Ammon's horn (tissue), 1 donor: Measurements from ENCODE around the gene CFAP68.
"Not testable (repeated sequence)": the region's sequence is repeated elsewhere in the genome, so short reads cannot be mapped to it uniquely, and the experiment has no call there.

Experiments
- DNase-seq: peaks from one replicate; pipeline ENCODE4 v3.0.0-alpha.2; 2016; ENCODE audit warnings: low spot score

CFAP68 gene

GRCh38 chr11:111918390-111919256 is 39.3 kb downstream of the CFAP68 start, which contains the start of gene C11orf52:
TSS of gene C11orf52 (plus strand) at chr11:111918913. CDS start at chr11:111918973, 60 bp downstream.
- no peak for DNase-seq

- no peak for DNase-seq
Measured at GRCh38 chr11:111920908-111921307, 41.6 kb downstream of the CFAP68 start.

- DNase-seq: no peak
Measured at GRCh38 chr11:111921541-111922230, 42.3 kb downstream of the CFAP68 start.

DNA sequence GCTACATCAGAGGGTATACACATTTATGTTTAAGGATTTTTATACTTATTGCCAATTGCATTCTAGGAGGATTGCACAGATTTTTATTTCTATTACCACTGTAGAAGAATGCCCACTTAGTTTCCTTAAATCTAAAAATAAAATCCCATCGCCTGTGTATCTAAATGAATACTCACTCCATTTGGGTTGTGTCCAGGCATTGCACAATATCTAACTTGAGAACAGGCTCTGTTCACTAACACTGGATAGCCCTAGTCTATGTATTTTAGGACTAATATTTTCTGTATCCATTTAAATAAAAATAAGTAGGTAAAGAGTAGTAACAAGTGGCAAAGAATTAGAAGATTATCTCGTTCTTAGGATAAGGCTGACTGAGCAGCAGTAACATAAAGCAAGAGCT is 43.5 kb downstream of the CFAP68 start:
- no peak for DNase-seq

DNA sequence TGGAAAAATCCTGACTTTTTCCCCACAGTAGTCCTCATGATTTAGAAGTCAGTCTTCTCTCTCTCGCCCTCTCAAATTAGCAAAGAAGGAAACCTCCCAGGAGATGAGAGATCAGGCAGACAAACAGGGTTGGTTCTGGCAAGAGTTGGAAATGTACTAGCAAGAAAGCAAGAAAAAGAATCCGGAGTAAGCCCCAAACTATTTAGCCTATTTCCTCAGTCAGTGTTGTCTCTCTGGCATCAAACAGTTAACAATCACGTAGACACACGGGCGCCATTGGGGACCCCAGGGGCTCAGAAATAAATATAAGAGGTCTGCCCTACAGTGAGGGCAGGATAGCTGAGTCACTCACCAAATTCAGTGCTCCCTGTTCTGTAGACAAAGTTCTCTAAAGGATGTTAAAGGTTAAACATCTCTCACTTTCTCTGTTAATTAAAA is 44.0 kb downstream of the CFAP68 start:
- no peak for DNase-seq

DNA sequence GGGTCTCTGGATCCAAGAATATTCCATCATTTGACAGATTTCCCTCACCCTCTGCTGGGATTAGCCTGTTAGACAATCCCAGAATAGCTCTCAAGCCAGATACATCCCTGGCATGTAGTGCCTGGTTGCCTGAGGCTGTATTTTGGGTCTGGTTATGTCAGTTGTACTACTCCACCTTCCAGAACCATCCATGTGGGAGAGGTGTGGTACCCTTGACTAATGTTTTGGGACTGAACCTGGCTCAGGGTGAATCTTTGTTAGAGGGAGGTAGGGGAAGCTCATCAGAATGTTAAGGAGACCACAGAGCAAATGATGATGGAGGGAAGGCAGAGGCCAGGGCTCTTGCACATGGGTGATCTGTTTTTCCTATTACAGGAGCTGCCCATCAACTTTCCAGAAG is 44.6 kb downstream of the CFAP68 start:
- DNase-seq: no peak

- DNase-seq: no peak
Measured at GRCh38 chr11:111925953-111926352, 46.6 kb downstream of the CFAP68 start.

DNA sequence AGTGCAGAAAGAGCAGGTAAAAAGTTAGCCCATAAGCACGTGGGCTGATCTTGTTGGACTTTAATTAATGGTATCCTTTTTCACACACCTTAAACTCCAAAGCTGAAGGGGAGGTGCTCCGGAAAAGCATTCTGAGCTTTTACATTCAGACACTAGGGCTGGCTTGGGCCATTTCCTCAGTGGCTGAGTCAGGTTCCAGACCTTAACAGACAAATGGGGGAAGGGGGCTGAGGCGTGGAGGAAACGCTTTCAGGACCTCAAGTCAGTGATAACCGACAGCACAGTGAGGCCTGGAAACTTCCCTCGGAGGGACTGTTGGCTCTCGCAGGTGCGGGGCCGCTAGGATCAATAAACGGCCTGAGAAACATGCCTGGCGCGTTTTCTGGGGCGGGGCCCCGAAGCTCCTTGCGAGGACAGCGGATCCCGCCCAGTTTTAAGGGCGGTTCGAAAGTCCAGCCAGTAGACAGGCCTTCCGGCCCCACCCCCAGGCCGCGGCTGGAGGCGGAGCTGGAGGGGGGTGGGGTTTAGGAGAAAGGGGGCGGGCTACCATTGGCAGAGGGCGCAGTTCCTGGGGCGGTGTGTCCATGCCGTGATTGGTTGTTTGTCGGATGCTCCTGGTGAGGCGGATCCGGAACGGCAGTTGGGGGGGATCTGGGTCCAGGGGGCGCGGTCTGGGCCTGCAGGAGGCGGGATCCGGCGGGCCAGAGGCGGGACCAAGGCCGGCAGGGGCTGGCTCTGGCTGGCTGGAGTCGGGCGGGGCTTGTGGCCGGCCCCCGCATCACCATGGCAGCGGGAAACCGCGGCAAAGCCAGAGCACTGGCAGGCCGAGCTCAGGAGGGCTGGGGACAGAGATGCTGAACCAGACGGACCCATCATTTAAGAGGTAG is 47.4 kb downstream of the CFAP68 start:
- DNase-seq: peak; percentile 99

GRCh38 chr11:111930472-111930871 is 51.1 kb downstream of the CFAP68 start:
- no peak for DNase-seq

DNA sequence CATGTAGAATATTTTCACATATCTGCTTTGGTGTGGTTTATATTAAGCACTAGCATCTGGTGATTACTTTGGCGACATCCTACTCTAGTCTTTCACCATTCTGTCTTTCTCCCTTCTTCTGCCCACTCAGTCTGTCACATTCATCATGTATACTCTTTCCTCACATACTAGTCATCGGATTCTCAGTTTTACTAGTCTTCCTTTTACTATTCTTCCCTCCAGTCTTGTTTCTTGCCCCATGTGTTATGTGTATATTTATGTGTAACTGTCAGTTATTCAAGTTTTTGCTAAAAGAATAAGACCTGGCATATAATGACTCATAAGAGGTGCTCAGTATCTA is 53.2 kb downstream of the CFAP68 start:
- DNase-seq: no peak

GRCh38 chr11:111933176-111933575 is 53.8 kb downstream of the CFAP68 start:
- not testable (repeated sequence) for DNase-seq

GRCh38 chr11:111933872-111934271 is 54.5 kb downstream of the CFAP68 start:
- no peak for DNase-seq

DNA sequence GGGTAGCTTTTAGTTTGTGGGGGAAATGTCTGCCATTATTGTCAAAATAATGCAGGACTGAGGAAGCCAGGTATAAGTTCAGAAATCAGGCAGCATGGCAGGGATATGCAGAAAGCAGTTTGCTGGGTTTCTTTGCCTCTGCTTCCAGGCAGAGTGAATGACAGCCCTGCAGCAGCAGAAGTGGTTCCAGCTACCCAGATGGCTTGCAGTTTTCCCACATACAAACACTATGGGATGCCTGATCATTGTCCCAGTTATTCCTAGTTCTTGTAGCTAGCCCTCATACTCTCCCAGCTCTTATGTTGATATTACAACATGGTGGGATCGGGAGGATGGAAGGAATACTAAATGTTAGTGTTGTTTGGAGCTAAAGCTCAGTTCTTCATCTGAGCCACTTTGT is 55.0 kb downstream of the CFAP68 start:
- DNase-seq: peak; percentile 44
